DLD1 (cell line): Measurements from ENCODE around the gene ALG6.

Experiments
- in situ Hi-C: cut with HindIII; loops from 2 replicates; pipeline ENCODE4 v1.10.0; 2017; ENCODE audit warnings: low sequenced_read_pairs

Gene ALG6

GRCh38 chr1:63487336-63488065 is 120.1 kb downstream of the ALG6 start:
- in situ Hi-C loops = no loop called here
